IPS DF 6.9 (cell line): Measurements from ENCODE around the gene CTPS1.

Experiments
- DNase-seq: peaks from one replicate; pipeline ENCODE4 v3.0.0-alpha.2; 2013; ENCODE audit warnings: low read depth, low spot score
- H3K27ac ChIP-seq: one replicate; pipeline ENCODE4 v1.5.1; 2013; ENCODE audit warnings: low read length, control low read depth
- H3K27me3 ChIP-seq: 2 replicates; pipeline ENCODE4 v1.6.1; 2013; ENCODE audit warnings: mild to moderate bottlenecking, low read length; ENCODE audit not compliant: control insufficient read depth, insufficient read depth
- H3K36me3 ChIP-seq: 2 replicates; pipeline ENCODE4 v1.6.1; 2013; ENCODE audit warnings: low read length; ENCODE audit not compliant: control insufficient read depth, insufficient read depth
- H3K4me1 ChIP-seq: 2 replicates; pipeline ENCODE4 v1.6.1; 2013; ENCODE audit warnings: low read length; ENCODE audit not compliant: control insufficient read depth, insufficient read depth
- H3K4me3 ChIP-seq: 2 replicates; pipeline ENCODE4 v1.5.1; 2013; ENCODE audit warnings: mild to moderate bottlenecking, low read length
- H3K9me3 ChIP-seq: 2 replicates; pipeline ENCODE4 v1.6.1; 2013; ENCODE audit warnings: low read length, inconsistent platforms; ENCODE audit not compliant: control insufficient read depth, insufficient read depth
- WGBS: extraction: QIAGEN DNeasy Blood & Tissue Kit; methylation state at CpG from one replicate; pipeline ENCODE4 v1.1.7; 2013; ENCODE audit warnings: mixed read lengths, missing lambda C conversion rate; ENCODE audit not compliant: insufficient read length, insufficient coverage; 5-methylcytosine and 5-hydroxymethylcytosine counted together

CTPS1 gene

DNA sequence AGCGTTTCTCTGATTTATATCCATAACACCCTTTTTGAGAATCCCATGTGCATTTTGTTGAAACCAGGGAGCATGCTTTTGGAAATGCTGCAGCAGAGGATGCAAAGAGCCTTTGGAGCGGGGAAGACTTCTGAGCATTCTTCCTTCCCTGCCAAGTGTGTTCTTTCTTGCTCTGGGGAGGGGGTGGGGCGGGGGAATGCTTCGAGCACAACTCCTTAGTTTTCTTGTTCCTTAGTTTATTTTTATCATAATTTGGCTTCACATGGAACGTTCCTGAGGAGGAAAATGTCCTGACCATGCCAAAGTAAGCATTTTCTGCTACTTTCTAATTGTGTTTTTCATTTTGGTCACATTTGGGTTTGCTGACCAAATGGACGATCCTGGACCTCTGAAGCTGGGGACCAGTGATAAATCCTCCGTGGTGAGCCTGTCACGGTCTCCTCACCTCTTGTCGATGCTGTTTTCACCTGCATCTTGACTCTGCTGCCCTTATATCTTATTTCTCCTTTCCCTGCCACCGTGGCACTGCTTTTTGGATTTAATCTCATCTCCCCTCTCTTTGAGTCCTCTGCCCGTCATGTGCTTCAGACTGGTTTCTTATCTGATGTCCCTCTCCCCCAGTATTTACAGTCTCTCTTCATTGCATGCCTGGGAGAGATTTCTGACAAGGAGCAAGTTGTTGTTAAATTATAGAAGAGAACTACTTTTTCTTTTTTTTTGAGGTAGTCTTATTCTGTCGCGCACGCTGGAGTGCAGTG, 2.4 kb downstream of the CTPS1 start:
- Histone ChIP-seq H3K27ac (no peak overlapping the region), H3K27me3 (no peaks in the 10 kb centered on the region), H3K9me3 (no peaks in the 10 kb centered on the region), H3K4me1 (peaks cover 2% of the 10 kb centered on the region; the same call in 1 of the 2 replicates), H3K36me3 (peaks cover 16% of the 10 kb centered on the region), H3K4me3 (no peak overlapping the region)
- DNase-seq: no peak
- no CpG with 5 or more reads among the region's 14 CpGs for WGBS

DNA sequence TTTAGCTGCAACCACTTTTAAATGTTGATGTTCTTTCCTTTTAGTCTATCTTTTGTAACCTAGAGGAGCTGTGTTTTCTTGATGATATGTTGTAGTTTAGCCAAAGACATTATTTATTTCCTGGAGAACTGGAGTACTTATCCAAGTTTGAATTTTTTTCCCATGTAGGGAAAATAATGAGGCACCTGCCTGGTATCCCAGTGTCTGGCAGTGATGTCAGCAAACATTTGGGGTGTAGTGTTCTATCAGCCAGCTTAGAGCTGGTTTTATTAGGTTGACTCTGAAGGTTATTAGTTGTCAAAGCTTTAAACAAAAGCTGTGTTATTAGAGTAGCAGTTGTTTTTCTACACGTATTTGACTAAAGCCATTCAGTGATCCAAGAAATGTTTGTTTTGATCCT, 3.2 kb downstream of the CTPS1 start:
- Histone ChIP-seq H3K9me3 (no peaks in the 10 kb centered on the region), H3K4me1 (peaks cover 2% of the 10 kb centered on the region; the same call in 1 of the 2 replicates), H3K27ac (no peak overlapping the region), H3K27me3 (no peaks in the 10 kb centered on the region), H3K36me3 (peaks cover 23% of the 10 kb centered on the region), H3K4me3 (no peak overlapping the region)
- no CpG with 5 or more reads among the region's 1 CpG for WGBS
- DNase-seq: no peak

DNA sequence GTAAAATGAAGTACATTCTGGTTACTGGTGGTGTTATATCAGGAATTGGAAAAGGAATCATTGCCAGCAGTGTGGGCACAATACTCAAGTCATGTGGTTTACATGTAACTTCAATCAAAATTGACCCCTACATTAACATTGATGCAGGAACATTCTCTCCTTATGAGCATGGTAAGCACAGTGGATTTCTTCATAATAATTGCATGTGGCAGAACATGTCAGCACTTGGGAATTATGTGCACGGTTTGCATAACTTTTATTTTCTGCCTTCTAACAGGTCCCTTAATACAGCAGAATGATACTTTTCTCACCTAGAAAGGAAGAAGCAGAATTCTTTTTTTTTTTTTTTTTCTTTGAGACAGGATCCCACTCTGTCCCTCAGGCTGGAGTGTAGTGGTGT, 3.8 kb downstream of the CTPS1 start:
- Histone ChIP-seq H3K4me3 (no peak overlapping the region), H3K27ac (no peak overlapping the region)
- WGBS: no CpG with 5 or more reads among the region's 1 CpG

DNA sequence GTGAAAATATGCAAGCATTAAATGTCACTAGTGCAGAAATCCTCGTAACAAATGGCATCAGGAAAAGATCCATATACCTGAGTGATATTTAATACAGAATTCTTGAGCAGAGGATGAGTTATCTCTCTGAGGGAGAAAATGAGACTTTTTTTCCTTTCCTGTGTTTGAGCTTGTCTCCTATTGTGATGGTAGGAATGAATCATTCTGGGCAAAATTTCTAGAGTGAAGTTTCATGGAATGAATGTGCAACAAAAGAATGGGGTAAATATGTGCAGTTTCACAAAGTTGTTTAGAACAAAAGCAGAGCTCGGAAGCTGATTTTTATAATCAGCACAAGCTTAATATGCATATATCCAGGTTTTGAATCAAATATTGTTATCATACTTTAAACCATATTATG, 4.6 kb downstream of the CTPS1 start:
- Histone ChIP-seq H3K27me3 (no peaks in the 10 kb centered on the region), H3K4me1 (peaks cover 2% of the 10 kb centered on the region; the same call in 1 of the 2 replicates), H3K36me3 (peaks cover 29% of the 10 kb centered on the region), H3K4me3 (no peak overlapping the region), H3K27ac (no peak overlapping the region), H3K9me3 (no peaks in the 10 kb centered on the region)
- no CpG with 5 or more reads among the region's 2 CpGs for WGBS
- no peak for DNase-seq

More for the DNA sequence above, 3.8 kb downstream of the CTPS1 start:
- peaks cover 2% of the 10 kb centered on the region; the same call in 1 of the 2 replicates for H3K4me1 ChIP-seq
- H3K27me3 ChIP-seq: no peaks in the 10 kb centered on the region
- DNase-seq: no peak
- peaks cover 25% of the 10 kb centered on the region for H3K36me3 ChIP-seq
- H3K9me3 ChIP-seq: no peaks in the 10 kb centered on the region

DNA sequence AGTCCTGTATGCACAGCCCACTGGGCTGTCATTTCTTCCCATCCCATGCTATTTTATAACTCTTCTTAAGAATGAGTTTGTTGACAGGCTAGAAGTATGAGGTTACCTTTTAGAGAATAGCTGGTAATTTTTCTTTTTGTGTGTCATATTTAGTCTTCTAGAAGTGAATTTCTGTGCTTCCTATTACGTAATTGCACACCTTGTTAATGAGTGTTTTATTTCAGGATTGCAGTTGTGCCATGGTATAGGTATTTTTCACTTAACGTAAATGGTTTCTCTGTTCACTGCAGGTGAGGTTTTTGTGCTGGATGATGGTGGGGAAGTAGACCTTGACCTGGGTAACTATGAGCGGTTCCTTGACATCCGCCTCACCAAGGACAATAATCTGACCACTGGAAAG, 5.0 kb downstream of the CTPS1 start:
- Histone ChIP-seq H3K27me3 (no peaks in the 10 kb centered on the region), H3K4me3 (no peak overlapping the region), H3K9me3 (no peaks in the 10 kb centered on the region), H3K36me3 (peaks cover 33% of the 10 kb centered on the region), H3K27ac (no peak overlapping the region), H3K4me1 (peaks cover 2% of the 10 kb centered on the region; the same call in 1 of the 2 replicates)
- no CpG with 5 or more reads among the region's 4 CpGs for WGBS
- no peak for DNase-seq

DNA sequence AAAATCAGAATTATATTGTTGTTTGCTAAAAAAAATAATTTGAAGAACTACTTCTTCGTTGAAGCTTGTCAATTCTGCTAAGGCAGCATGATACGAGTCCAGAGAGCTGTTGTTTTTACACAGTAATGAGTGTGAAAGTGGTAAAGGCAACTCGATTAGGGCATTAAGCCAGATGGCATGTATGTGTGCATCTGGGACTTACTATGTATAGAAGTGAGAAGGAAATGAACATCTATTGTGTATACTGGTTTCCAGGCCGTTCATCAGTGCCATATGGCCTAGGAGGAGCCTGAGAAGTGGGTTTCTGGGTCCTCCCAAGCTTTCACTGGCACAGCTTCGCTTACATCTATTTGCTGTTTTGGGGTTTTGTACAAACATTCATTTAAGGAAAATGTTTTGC, 5.7 kb downstream of the CTPS1 start:
- H3K4me1 ChIP-seq: peaks cover 2% of the 10 kb centered on the region; the same call in 1 of the 2 replicates
- no peaks in the 10 kb centered on the region for H3K9me3 ChIP-seq
- WGBS: no CpG with 5 or more reads among the region's 5 CpGs
- DNase-seq: no peak
- no peaks in the 10 kb centered on the region for H3K27me3 ChIP-seq
- no peak overlapping the region for H3K27ac ChIP-seq
- H3K4me3 ChIP-seq: no peak overlapping the region
- peaks cover 33% of the 10 kb centered on the region for H3K36me3 ChIP-seq

DNA sequence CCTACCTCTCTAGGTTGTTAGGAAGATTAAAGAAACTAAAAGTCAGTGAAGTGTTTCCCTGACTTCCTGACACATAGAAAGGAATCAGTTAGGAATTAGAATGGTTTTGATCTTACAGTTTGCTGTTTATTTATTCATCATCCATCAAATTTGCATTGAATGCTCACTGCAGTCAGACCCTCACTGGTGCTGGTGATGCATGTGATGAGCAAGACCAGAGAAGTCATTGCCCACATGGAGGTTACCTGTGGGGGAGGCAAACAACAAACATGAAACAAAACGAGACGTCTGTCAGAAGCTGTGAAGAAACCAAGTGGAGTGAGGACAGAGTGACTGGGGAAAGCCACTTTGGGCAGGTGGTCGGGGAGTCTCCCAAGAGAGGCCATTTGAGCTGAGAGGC, 6.4 kb downstream of the CTPS1 start:
- H3K27me3 ChIP-seq: no peaks in the 10 kb centered on the region
- DNase-seq: no peak
- H3K4me1 ChIP-seq: no peaks in the 10 kb centered on the region; the same call in 1 of the 2 replicates
- no peak overlapping the region for H3K4me3 ChIP-seq
- WGBS: no CpG with 5 or more reads among the region's 3 CpGs
- H3K27ac ChIP-seq: no peak overlapping the region
- H3K9me3 ChIP-seq: no peaks in the 10 kb centered on the region
- peaks cover 33% of the 10 kb centered on the region for H3K36me3 ChIP-seq

DNA sequence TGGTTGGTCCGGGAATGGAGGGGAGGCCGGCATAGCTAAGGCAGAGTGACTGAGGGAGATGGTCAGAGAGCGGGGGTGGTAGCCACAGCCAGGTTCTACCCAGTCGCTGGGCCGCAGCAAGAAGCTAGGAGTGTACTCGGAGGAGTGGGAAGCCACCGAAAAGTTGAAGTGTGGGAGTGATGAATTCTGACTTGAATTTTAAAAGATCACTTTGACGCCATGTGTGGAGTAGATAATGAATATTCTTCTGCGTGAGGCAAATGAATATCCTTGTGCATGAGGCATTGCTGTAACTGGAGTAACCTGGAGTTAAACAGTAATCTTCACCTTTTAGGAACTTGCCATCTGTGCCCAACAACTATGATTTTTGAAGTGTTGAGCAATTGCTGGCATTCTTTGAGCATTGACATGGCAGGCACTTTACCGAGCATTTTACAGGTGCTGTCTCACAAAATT, 6.9 kb downstream of the CTPS1 start:
- H3K4me1 ChIP-seq: no peaks in the 10 kb centered on the region
- no peak for DNase-seq
- peaks cover 33% of the 10 kb centered on the region for H3K36me3 ChIP-seq

DNA sequence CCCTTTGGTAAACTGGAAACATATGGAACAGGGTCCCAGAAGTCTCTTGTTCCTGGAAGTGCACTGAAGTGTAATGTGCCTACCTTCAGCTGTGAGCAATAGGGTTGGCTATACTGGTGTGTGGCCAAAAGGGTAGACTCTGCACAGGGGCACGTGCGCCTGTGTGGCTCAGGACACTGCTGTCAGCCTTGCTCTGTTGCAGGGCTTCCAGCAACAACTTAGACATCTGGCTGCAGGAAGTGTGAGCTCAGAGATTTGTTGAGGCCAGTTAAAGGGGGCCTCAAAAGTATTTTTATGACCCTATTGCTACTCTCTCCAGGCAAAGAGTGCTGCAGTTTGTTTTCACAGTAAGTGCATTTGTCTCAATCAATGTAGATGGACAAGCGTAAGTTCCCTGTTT, 7.5 kb downstream of the CTPS1 start:
- H3K36me3 ChIP-seq: peaks cover 37% of the 10 kb centered on the region
- no CpG with 5 or more reads among the region's 3 CpGs for WGBS

More for the DNA sequence above, 6.9 kb downstream of the CTPS1 start:
- Histone ChIP-seq H3K4me3 (no peak overlapping the region), H3K9me3 (no peaks in the 10 kb centered on the region), H3K27ac (no peak overlapping the region), H3K27me3 (no peaks in the 10 kb centered on the region)
- no CpG with 5 or more reads among the region's 10 CpGs for WGBS

DNA sequence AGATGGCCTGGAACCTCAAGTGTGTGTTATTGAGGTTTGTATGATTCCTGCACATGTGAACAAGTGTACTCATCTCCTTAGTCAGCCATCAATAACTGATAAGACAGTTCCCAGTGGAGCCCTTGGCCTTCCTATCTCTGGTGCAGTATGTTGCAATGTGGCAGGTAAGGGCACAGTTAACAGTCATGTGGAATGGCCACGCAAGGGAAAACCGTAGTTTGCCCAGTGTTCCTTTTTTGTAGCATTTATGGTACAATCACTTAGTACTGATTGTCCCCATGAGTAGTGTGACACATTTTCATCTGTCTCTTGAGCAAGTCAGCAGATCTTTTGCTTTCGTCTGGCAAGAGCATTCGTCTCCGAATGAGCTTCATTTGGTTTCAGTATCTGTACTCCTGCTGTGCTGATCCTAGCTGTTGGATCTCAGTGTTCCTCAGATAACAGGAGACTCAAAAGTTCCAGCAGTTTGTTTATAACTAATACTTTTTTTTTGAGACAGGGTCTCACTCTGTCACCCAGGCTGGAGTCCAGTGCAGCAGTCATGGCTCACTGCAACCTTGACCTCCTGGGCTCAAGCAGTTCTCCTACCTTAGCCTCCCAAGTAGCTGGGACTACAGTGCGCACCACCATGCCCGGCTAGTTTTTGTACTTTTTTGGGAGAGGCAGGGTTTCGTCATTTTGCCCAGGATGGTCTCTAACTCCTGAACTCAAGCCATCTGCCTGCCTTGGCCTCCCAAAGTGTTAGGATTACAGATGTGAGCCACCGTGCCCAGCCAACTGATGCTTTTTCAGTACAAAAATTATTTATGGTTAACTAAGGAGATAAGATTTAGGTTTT, 8.2 kb downstream of the CTPS1 start:
- WGBS: no CpG with 5 or more reads among the region's 9 CpGs
- Histone ChIP-seq H3K9me3 (no peaks in the 10 kb centered on the region), H3K4me1 (no peaks in the 10 kb centered on the region), H3K27ac (no peak overlapping the region), H3K36me3 (peaks cover 42% of the 10 kb centered on the region), H3K4me3 (no peak overlapping the region), H3K27me3 (no peaks in the 10 kb centered on the region)
- DNase-seq: no peak

More for the DNA sequence above, 7.5 kb downstream of the CTPS1 start:
- DNase-seq: no peak
- H3K4me3 ChIP-seq: no peak overlapping the region
- no peaks in the 10 kb centered on the region for H3K4me1 ChIP-seq
- H3K9me3 ChIP-seq: no peaks in the 10 kb centered on the region
- no peaks in the 10 kb centered on the region for H3K27me3 ChIP-seq
- H3K27ac ChIP-seq: no peak overlapping the region
